Measurements from ENCODE around the gene BTK.

Gene BTK

GRCh38 chrX:101398694-101399093, 12.7 kb upstream of the BTK start:
- peaks cover 4% of the 10 kb centered on the region for H3K79me2 ChIP-seq (ENCODE audit: control insufficient read depth, low read length)
- peaks cover 55% of the 10 kb centered on the region for H3K36me3 ChIP-seq (ENCODE audit: control insufficient read depth, low read length)
- no peaks in the 10 kb centered on the region for H3K9me3 ChIP-seq (ENCODE audit: control insufficient read depth, insufficient read depth, low read length)
- TF ChIP-seq, protein P1, sequence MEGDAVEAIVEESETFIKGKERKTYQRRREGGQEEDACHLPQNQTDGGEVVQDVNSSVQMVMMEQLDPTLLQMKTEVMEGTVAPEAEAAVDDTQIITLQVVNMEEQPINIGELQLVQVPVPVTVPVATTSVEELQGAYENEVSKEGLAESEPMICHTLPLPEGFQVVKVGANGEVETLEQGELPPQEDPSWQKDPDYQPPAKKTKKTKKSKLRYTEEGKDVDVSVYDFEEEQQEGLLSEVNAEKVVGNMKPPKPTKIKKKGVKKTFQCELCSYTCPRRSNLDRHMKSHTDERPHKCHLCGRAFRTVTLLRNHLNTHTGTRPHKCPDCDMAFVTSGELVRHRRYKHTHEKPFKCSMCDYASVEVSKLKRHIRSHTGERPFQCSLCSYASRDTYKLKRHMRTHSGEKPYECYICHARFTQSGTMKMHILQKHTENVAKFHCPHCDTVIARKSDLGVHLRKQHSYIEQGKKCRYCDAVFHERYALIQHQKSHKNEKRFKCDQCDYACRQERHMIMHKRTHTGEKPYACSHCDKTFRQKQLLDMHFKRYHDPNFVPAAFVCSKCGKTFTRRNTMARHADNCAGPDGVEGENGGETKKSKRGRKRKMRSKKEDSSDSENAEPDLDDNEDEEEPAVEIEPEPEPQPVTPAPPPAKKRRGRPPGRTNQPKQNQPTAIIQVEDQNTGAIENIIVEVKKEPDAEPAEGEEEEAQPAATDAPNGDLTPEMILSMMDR (IDR thresholded peaks at IDR 0.05; ENCODE audit: low read depth, low read length, poor library complexity, severe bottlenecking): no peak
- TF ChIP-seq EZH2phosphoT487 (IDR thresholded peaks at IDR 0.05; ENCODE audit: borderline replicate concordance, low read length): no peak
- H3F3A ChIP-seq (ENCODE audit: control insufficient read depth, insufficient read depth): peaks cover 46% of the 10 kb centered on the region
- peaks cover 2% of the 10 kb centered on the region for H3K4me1 ChIP-seq (ENCODE audit: control insufficient read depth, low read length)
- H4K20me1 ChIP-seq (ENCODE audit: control insufficient read depth, insufficient read depth, low read depth, low read length): no peaks in the 10 kb centered on the region
- no peaks in the 10 kb centered on the region for H3K9me2 ChIP-seq (replicated peaks; ENCODE audit: control insufficient read depth, low read length)
- H3K4me3 ChIP-seq (ENCODE audit: low read length): no peak overlapping the region
- H3K27ac ChIP-seq (ENCODE audit: low read depth, low read length): no peak overlapping the region
- no peak overlapping the region for H3K4me2 ChIP-seq (ENCODE audit: low read length)
- no peaks in the 10 kb centered on the region for H3K27me3 ChIP-seq (ENCODE audit: control insufficient read depth, low read length)

- peaks cover 12% of the 10 kb centered on the region for H3K4me1 ChIP-seq (ENCODE audit: control insufficient read depth, low read length)
- no peaks in the 10 kb centered on the region for H3K27me3 ChIP-seq (ENCODE audit: control insufficient read depth, low read length)
- no peak for TF ChIP-seq EZH2phosphoT487 (IDR thresholded peaks at IDR 0.05; ENCODE audit: borderline replicate concordance, low read length)
- TF ChIP-seq, protein P1 (IDR thresholded peaks at IDR 0.05; ENCODE audit: low read depth, low read length, poor library complexity, severe bottlenecking): no peak
- peaks cover 11% of the 10 kb centered on the region for H3K79me2 ChIP-seq (ENCODE audit: control insufficient read depth, low read length)
- no peaks in the 10 kb centered on the region for H3K9me2 ChIP-seq (replicated peaks; ENCODE audit: control insufficient read depth, low read length)
- H4K20me1 ChIP-seq (ENCODE audit: control insufficient read depth, insufficient read depth, low read depth, low read length): no peaks in the 10 kb centered on the region
- H3K4me2 ChIP-seq (ENCODE audit: low read length): no peak overlapping the region
- no peak overlapping the region for H3K4me3 ChIP-seq (ENCODE audit: low read length)
- no peak overlapping the region for H3K27ac ChIP-seq (ENCODE audit: low read depth, low read length)
- peaks cover 61% of the 10 kb centered on the region for H3K36me3 ChIP-seq (ENCODE audit: control insufficient read depth, low read length)
- H3F3A ChIP-seq (ENCODE audit: control insufficient read depth, insufficient read depth): peaks cover 54% of the 10 kb centered on the region
- H3K9me3 ChIP-seq (ENCODE audit: control insufficient read depth, insufficient read depth, low read length): no peaks in the 10 kb centered on the region
Measured at GRCh38 chrX:101397779-101398178, 11.8 kb upstream of the BTK start.

DNA sequence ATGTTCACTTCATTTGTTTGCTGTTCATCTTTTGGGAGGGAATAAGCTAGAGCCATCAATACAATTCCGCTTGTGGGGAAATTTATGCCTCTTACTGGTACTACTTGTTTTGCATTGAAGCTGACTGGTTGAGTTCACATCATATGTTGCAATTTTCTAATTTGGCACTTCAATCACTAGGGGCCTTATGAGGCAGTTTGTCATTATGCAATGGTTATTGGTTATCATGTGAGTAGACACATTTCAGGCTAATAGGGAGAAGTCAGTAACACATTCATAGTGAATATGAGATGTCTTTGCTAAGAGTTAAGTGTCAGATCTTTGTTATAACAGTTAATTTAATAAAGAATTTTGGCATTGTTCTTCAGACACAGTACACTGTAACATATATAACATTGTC, 9.8 kb upstream of the BTK start:
- H3K4me3 ChIP-seq (ENCODE audit: low read length): no peak overlapping the region
- peaks cover 64% of the 10 kb centered on the region for H3K36me3 ChIP-seq (ENCODE audit: control insufficient read depth, low read length)
- H4K20me1 ChIP-seq (ENCODE audit: control insufficient read depth, insufficient read depth, low read depth, low read length): no peaks in the 10 kb centered on the region
- H3K9me3 ChIP-seq (ENCODE audit: control insufficient read depth, insufficient read depth, low read length): no peaks in the 10 kb centered on the region
- H3K27me3 ChIP-seq (ENCODE audit: control insufficient read depth, low read length): no peaks in the 10 kb centered on the region
- peak overlapping the region; percentile 28 for H3K27ac ChIP-seq (ENCODE audit: low read depth, low read length)
- no peak for TF ChIP-seq EZH2phosphoT487 (IDR thresholded peaks at IDR 0.05; ENCODE audit: borderline replicate concordance, low read length)
- TF ChIP-seq, protein P1 (IDR thresholded peaks at IDR 0.05; ENCODE audit: low read depth, low read length, poor library complexity, severe bottlenecking): no peak
- H3K79me2 ChIP-seq (ENCODE audit: control insufficient read depth, low read length): peaks cover 30% of the 10 kb centered on the region
- H3K4me1 ChIP-seq (ENCODE audit: control insufficient read depth, low read length): peaks cover 21% of the 10 kb centered on the region
- H3K9me2 ChIP-seq (replicated peaks; ENCODE audit: control insufficient read depth, low read length): no peaks in the 10 kb centered on the region
- H3K4me2 ChIP-seq (ENCODE audit: low read length): no peak overlapping the region
- H3F3A ChIP-seq (ENCODE audit: control insufficient read depth, insufficient read depth): peaks cover 72% of the 10 kb centered on the region
